Lung (tissue), 12 donors: ENCODE results near the gene XPO4. TPM values are rescaled to one million over a fixed set of nuclear protein-coding genes. Genes with fewer than 3 reads are reported as not detected.

Experiments
- ATAC-seq: fragments of 200-7000 bp; cut with Tn5 transposase; one replicate; pipeline ENCODE4 v1.9.1; 2020; ENCODE audit warnings: moderate number of reproducible peaks; ENCODE audit not compliant: insufficient read depth, low FRiP score
- DNase-seq, 3 donors: peaks; one replicate each; pipeline ENCODE4 v3.0.0-alpha.2; 2013 to 2017
- H3K27ac ChIP-seq, 2 donors: one replicate each; pipeline ENCODE4 v1.5.1; 2013; ENCODE audit warnings: mild to moderate bottlenecking in 2 of 2, moderate library complexity in 2 of 2, control low read depth in 1 of 2, inconsistent platforms in 1 of 2, low read depth in 1 of 2, low read length in 1 of 2
- H3K27me3 ChIP-seq, 3 donors: one replicate each; pipeline ENCODE4 v1.5.1; 2013; ENCODE audit warnings: low read length in 2 of 3; ENCODE audit not compliant: control insufficient read depth in 3 of 3, insufficient read depth in 3 of 3
- H3K36me3 ChIP-seq, 4 donors: one replicate each; pipeline ENCODE4 v1.5.1; 2013; ENCODE audit warnings: low read length in 4 of 4, mild to moderate bottlenecking in 1 of 4, moderate library complexity in 1 of 4; ENCODE audit not compliant: control insufficient read depth in 4 of 4, insufficient read depth in 4 of 4
- H3K4me1 ChIP-seq, 5 donors: one replicate each; pipeline ENCODE4 v1.5.1; 2013; ENCODE audit warnings: low read length in 5 of 5, mild to moderate bottlenecking in 2 of 5, moderate library complexity in 1 of 5; ENCODE audit not compliant: control insufficient read depth in 5 of 5, insufficient read depth in 5 of 5
- H3K4me3 ChIP-seq: one replicate; pipeline ENCODE4 v1.5.1; 2013; ENCODE audit warnings: mild to moderate bottlenecking, control low read depth, moderate library complexity
- H3K9ac ChIP-seq, 2 donors: one replicate each; pipeline ENCODE4 v1.5.1; 2013; ENCODE audit warnings: low read length in 2 of 2, control low read depth in 1 of 2; ENCODE audit not compliant: insufficient read depth in 1 of 2
- H3K9me3 ChIP-seq, 4 donors: one replicate each; pipeline ENCODE4 v1.5.1; 2013; ENCODE audit warnings: low read length in 3 of 4, mild to moderate bottlenecking in 1 of 4, moderate library complexity in 1 of 4; ENCODE audit not compliant: control insufficient read depth in 4 of 4, insufficient read depth in 3 of 4
- WGBS, 2 donors: extraction: QIAGEN DNeasy Blood & Tissue Kit; methylation state at CpG; one replicate each; pipeline ENCODE4 v1.1.7; 2013; 5-methylcytosine and 5-hydroxymethylcytosine counted together
- polyA plus RNA-seq, 2 donors: library from polyadenylated mRNA; stranded (reverse); fragments of 200-250 nt; gene quantifications; one replicate each; pipeline ENCODE4 v1.2.1, GENCODE V29; 2013
- total RNA-seq, 2 donors: library from RNA; depleted of rRNA in 1 of 2; stranded (reverse); fragments of >200 nt in 1 of 2; gene quantifications; one replicate each; pipeline ENCODE4 v1.2.1, GENCODE V29; 2014 to 2021
- TF ChIP-seq, protein P1 (sequence below): IDR thresholded peaks from 2 replicates; pipeline ENCODE4 v1.5.1; 2012; ENCODE audit warnings: mild to moderate bottlenecking; ENCODE audit errors: control extremely low read depth, extremely low read depth
- donor health status: control.
- donor health status: control.
- donor health status: Bipolar disorder and iron deficiency.
- donor health status: healthy.
- donor health status: DM: yes; HTN: yes; CAD: no.

The XPO4 gene
- total and polyA plus RNA-seq, 4 donors = 3.1 to 25.5 (median 9.9) TPM

DNA sequence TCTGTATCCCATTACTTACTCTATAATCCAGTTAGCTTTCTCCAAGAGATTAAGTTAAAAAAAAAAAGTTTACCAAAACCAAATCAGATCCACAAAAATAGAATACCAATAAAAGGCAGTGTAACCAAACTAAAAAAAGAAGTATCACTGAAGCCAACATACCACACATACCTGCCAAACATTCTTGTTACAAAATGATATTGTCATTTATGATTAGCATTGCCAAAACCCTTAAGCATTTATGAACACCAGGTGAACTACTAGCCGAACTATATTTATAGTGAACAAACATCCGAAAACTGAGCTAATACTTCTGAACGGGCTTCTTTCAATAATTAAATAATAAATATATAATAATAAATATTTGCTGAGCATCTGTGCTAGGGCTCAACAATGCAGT lies 69.7 kb downstream of the XPO4 start:
- Histone ChIP-seq H3K27me3 (no peaks in the 10 kb centered on the region), H3K36me3 (peaks cover 9 to 27% (median 10%) of the 10 kb centered on the region in 4 donors), H3K27ac (peak overlapping the region in 1 of 2 donors; percentile 53), H3K4me3 (no peak overlapping the region), H3K4me1 (no peaks in the 10 kb centered on the region), H3K9me3 (no peaks in the 10 kb centered on the region), H3K9ac (no peak overlapping the region)
- ATAC-seq (no peak), DNase-seq (no peak)
- TF ChIP-seq, protein P1, sequence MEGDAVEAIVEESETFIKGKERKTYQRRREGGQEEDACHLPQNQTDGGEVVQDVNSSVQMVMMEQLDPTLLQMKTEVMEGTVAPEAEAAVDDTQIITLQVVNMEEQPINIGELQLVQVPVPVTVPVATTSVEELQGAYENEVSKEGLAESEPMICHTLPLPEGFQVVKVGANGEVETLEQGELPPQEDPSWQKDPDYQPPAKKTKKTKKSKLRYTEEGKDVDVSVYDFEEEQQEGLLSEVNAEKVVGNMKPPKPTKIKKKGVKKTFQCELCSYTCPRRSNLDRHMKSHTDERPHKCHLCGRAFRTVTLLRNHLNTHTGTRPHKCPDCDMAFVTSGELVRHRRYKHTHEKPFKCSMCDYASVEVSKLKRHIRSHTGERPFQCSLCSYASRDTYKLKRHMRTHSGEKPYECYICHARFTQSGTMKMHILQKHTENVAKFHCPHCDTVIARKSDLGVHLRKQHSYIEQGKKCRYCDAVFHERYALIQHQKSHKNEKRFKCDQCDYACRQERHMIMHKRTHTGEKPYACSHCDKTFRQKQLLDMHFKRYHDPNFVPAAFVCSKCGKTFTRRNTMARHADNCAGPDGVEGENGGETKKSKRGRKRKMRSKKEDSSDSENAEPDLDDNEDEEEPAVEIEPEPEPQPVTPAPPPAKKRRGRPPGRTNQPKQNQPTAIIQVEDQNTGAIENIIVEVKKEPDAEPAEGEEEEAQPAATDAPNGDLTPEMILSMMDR = no peak
- WGBS, 2 donors = 86 to 95% methylated on average over 3 of the region's 3 CpGs

DNA sequence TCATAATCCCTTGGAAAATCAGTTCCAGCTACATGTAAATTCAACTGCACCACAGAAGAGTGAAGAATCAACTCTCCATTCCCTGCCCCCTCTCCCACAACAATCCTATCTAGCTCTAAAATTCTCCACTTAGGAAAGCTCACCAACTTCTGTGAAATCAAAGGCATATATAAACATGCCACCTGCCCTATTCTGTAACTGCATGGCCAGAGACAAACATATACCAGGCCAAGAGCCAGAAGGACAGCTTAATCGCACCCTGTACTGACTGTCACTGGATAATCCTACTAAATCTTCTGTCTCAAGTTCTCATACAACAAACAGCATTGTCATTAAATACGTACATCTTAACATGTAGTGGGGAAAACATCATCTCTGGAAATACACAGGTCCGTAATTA lies 70.6 kb downstream of the XPO4 start:
- TF ChIP-seq, protein P1 = no peak
- 86 to 93% methylated on average over 3 of the region's 3 CpGs for WGBS, 2 donors
- Histone ChIP-seq H3K27ac (peak overlapping the region in 1 of 2 donors; percentile 60), H3K27me3 (no peaks in the 10 kb centered on the region), H3K9me3 (no peaks in the 10 kb centered on the region), H3K9ac (no peak overlapping the region), H3K36me3 (peaks cover 3 to 20% (median 6%) of the 10 kb centered on the region in 4 donors), H3K4me1 (no peaks in the 10 kb centered on the region), H3K4me3 (no peak overlapping the region)
- ATAC-seq (no peak), DNase-seq (no peak)

DNA sequence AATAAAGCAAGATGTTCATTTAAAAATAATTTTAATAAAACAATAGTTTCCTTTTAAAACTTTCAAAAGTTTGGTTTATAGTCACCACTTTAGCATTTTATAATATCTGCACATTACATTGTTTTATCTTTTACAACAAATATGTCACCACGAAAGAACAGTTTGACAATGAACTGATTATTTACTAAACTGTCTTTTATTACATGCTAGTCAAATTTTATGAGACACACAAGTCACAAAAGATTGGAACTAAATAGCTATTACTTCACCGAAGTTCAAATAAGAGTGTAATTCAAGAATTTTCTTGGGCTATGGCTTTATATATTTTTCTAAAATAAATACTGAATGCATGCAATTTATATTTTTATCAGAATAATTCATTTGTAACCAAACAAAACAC lies 71.3 kb downstream of the XPO4 start:
- DNase-seq = no peak
- peaks cover 3 to 17% (median 3%) of the 10 kb centered on the region in 4 donors for H3K36me3 ChIP-seq
- H3K27me3 ChIP-seq = no peaks in the 10 kb centered on the region
- no peak overlapping the region for H3K9ac ChIP-seq
- ATAC-seq = no peak
- TF ChIP-seq, protein P1 = no peak
- H3K27ac ChIP-seq = no peak overlapping the region
- WGBS, 2 donors = 87 to 88% methylated on average over 2 of the region's 2 CpGs
- peaks cover 0 to under 1% (median 0%) of the 10 kb centered on the region in 5 donors for H3K4me1 ChIP-seq
- no peak overlapping the region for H3K4me3 ChIP-seq
- H3K9me3 ChIP-seq = no peaks in the 10 kb centered on the region
